Activated CD4-positive, CD25-positive, alpha-beta regulatory T cell treated with anti-CD3 and anti-CD28 coated beads, Interleukin-2, amount 50 U/mL, for 72 hours (primary cell): ENCODE data around the gene ANKRD45.
"Not testable (repeated sequence)": the region's sequence is repeated elsewhere in the genome, so short reads cannot be mapped to it uniquely, and the experiment has no call there.

ENCODE experiments used
- DNase-seq: peaks from one replicate; pipeline ENCODE4 v3.0.0; 2021

The ANKRD45 gene

DNA sequence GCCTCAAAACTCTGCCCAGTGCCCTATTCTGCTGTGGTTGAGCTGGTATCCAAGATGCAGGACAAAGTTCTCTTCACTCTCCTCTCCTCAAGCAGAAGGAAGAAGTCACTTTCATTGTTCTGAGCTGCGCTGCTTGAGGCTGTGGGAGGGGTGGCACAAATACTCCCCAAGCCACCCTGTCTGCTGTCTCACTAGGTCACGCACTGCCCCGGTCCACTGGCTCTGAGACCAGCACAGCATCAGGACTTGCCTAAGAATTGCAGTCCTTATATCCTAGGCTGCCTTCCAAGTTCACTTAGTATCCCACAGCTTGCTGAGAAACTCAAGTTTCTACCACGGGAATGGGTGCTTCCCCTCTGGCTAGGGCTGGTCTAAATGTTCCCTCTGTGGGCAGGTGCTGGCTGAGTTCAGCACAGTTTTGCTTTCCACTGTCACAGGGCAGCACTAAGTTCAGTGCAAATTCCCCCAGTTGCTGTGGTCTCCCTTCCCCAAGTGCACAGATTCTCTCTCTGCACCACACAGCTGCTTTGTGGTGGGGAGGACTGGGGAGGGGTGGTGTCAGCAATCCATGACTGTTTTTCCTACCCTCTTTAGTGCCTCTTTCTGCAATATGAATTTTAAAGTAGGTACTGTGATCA is 99.2 kb downstream of the ANKRD45 start:
- no peak for DNase-seq

DNA sequence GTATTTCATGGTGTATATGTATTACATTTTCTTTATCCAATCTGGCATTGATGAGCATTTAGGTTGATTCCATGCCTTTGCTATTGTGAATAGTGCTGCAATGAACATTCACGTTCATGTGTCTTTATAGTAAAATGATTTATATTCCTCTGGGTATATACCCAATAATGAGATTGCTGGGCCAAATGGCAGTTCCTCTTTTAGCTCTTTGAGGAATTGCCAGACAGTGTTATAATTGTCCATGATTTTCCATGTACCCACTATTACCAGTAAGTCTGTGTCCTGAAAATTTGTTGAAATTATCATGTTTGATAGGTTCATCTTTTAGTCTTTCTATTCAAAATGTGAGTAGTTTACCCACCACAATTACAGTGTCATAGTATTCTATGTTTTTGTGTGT is 101.2 kb downstream of the ANKRD45 start:
- no peak for DNase-seq

DNA sequence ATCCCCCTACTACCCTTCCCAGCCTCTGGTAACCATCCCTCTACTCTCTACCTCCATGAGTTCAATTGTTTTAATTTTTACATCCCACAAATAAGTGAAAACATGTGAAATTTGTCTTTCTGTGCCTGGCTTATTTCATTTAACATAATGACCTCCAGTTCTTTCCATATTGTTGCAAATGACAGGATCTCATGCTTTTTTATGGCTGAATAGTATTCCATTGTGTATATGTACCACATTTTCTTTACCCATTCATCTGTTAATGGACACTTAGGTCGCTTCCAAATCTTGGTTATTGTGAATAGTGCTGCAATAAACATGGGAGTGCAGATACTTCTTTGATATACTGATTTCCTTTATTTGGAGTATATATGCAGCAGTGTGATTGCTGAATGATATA is 105.8 kb downstream of the ANKRD45 start:
- not testable (repeated sequence) for DNase-seq

DNA sequence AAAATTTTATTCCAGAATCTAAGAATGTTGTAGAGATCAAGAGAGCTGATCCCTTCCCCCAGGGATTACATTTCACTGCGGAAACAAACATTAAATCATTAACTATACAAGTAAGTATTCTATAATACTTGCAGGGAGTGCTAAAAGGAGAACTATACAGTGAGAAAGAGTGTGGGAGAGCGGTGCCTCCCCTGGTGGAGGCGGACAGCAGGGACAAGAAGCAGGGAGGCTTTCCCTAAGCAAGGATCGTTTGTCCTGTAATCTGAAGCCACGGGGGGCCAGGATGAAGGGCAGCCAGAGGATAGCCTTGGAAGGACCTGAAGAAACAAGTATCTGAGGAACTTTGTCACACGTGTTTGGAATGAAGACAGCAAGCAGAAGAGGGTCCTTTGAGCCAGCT is 106.8 kb downstream of the ANKRD45 start:
- DNase-seq = no peak

DNA sequence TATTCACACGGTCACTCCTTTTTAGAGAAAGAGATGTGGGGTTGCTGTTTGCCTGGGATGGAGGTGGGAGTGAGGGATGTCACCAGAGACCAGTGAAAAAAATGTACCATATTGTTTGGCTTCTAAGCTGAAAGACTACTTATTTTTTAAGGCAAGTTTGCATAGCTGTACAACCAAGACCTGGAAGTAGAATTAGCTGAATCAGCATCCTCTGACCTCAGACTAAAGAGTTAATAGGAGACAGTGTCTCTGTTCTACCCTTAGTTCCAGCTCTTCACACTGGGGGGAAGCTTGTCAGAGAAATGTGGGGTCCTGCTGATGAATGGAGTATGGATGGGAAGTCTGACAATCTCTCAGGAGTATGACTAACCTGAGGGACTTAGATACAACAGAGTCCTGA is 108.4 kb downstream of the ANKRD45 start:
- DNase-seq = no peak

DNA sequence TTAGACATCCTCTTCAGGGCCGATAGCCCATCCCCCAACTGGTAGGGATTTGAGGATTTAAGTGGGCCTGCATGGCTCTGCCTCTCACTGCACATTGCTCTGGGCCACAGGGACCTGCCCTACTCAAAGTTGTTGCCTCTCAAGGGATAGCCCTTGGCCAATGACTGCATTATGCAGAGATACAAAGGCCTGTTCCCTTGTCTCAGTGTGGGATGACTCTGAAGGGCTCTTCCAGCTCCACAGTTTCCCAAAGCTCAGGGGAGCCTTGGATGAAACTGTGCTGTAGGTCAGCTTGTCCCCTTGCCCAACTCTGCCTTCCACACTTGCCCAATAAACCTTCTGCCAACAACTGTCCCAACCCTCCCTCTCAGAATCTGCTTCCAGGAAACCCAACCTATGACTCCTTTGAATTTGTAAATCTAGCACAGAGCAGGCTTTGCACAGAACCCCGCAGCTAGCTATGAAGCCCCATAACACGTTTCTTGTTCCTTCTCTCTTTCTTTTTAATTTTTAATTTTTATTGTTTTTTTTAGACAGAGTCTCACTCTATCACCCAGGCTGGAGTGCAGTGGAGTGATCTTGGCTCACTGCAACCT is 109.3 kb downstream of the ANKRD45 start:
- DNase-seq = no peak
